Aorta (tissue), 5 donors: ENCODE results near the gene OSBPL2. TPM values are rescaled to one million over a fixed set of nuclear protein-coding genes. Genes with fewer than 3 reads are reported as not detected.

Experiments
- ATAC-seq: fragments of 200-7000 bp; cut with Tn5 transposase; one replicate; pipeline ENCODE4 v1.9.1; 2022; ENCODE audit warnings: moderate library complexity; ENCODE audit not compliant: low FRiP score
- DNase-seq, 2 donors: peaks; one replicate each; pipeline ENCODE4 v3.0.0-alpha.2; 2020
- H3K27ac ChIP-seq, 2 donors: one replicate each; pipeline ENCODE4 v1.5.1; 2013; ENCODE audit warnings: low read length in 2 of 2, mild to moderate bottlenecking in 2 of 2, moderate library complexity in 2 of 2, control low read depth in 1 of 2, inconsistent platforms in 1 of 2, low read depth in 1 of 2
- H3K27me3 ChIP-seq, 2 donors: one replicate each; pipeline ENCODE4 v1.6.1; 2013; ENCODE audit warnings: control low read depth in 1 of 2, low read length in 1 of 2, mild to moderate bottlenecking in 1 of 2, moderate library complexity in 1 of 2; ENCODE audit not compliant: insufficient read depth in 2 of 2, control insufficient read depth in 1 of 2
- H3K36me3 ChIP-seq, 2 donors: one replicate each; pipeline ENCODE4 v1.6.1; 2013; ENCODE audit warnings: control low read depth in 1 of 2, low read length in 1 of 2, mild to moderate bottlenecking in 1 of 2; ENCODE audit not compliant: insufficient read depth in 2 of 2, control insufficient read depth in 1 of 2
- H3K4me1 ChIP-seq, 2 donors: one replicate each; pipeline ENCODE4 v1.6.1; 2013; ENCODE audit warnings: low read length in 2 of 2, control low read depth in 1 of 2, mild to moderate bottlenecking in 1 of 2, moderate library complexity in 1 of 2; ENCODE audit not compliant: insufficient read depth in 2 of 2, control insufficient read depth in 1 of 2
- H3K4me3 ChIP-seq, 2 donors: one replicate each; pipeline ENCODE4 v1.5.1; 2013; ENCODE audit warnings: low read length in 2 of 2, control low read depth in 1 of 2, mild to moderate bottlenecking in 1 of 2
- H3K9me3 ChIP-seq: one replicate; pipeline ENCODE4 v1.6.1; 2013; ENCODE audit warnings: mild to moderate bottlenecking, low read length; ENCODE audit not compliant: control insufficient read depth
- WGBS, 2 donors: extraction: QIAGEN DNeasy Blood & Tissue Kit; methylation state at CpG; one replicate each; pipeline ENCODE4 v1.1.7; 2013; 5-methylcytosine and 5-hydroxymethylcytosine counted together
- intact Hi-C, 2 donors: fragments of 100-400 bp; cut with DNase I; formaldehyde crosslinking; loops; one replicate each; pipeline versions ENCODE4 v1.14.2 to v1.15.0; 2022
- polyA plus RNA-seq, 2 donors: library from polyadenylated mRNA; stranded (reverse); fragments of 200-250 nt; gene quantifications; one replicate each; pipeline ENCODE4 v1.2.3, GENCODE V29; 2013
- total RNA-seq, 2 donors: library from RNA; stranded (reverse); fragmentation: NEBNext Ultra II Directional; extraction: Animal tissue kit (Norgen Biotek cat#: 25700); gene quantifications; one replicate each; pipeline ENCODE4 v1.2.1, GENCODE V29; 2021
- donor health status: healthy with polysubstance abuse.
- donor health status: Bipolar disorder and iron deficiency.
- donor health status: DM: no; HTN: no; CAD: no.
- donor health status: DM: no; HTN: no; CAD: no.
- donor health status: DM: yes; HTN: yes; CAD: no.

The OSBPL2 gene
- total and polyA plus RNA-seq, 4 donors = 16.2 to 71.3 (median 42.9) TPM

GRCh38 chr20:62318400-62319345 is 80.4 kb downstream of the OSBPL2 start:
- Histone ChIP-seq H3K27me3 (no peaks in the 10 kb centered on the region), H3K9me3 (no peaks in the 10 kb centered on the region), H3K4me3 (no peak overlapping the region), H3K27ac (no peak overlapping the region), H3K36me3 (peaks cover 0 to 14% of the 10 kb centered on the region in 2 donors), H3K4me1 (no peaks in the 10 kb centered on the region)
- intact Hi-C loops = no loop called here
- 91 to 93% methylated on average over 35 to 36 of the region's 36 CpGs for WGBS, 2 donors
- DNase-seq = no peak
- no peak for ATAC-seq

GRCh38 chr20:62319346-62319909 is 81.1 kb downstream of the OSBPL2 start:
- ATAC-seq = no peak
- WGBS, 2 donors = 82 to 85% methylated on average over 29 of the region's 29 CpGs
- H3K4me1 ChIP-seq = no peaks in the 10 kb centered on the region
- H3K27me3 ChIP-seq = no peaks in the 10 kb centered on the region
- no peaks in the 10 kb centered on the region for H3K9me3 ChIP-seq
- H3K27ac ChIP-seq = no peak overlapping the region
- intact Hi-C loops = no loop called here
- H3K36me3 ChIP-seq = peaks cover 0 to 13% of the 10 kb centered on the region in 2 donors
- no peak for DNase-seq
- no peak overlapping the region for H3K4me3 ChIP-seq

- ATAC-seq = no peak
- 87 to 89% methylated on average over 21 to 22 of the region's 22 CpGs for WGBS, 2 donors
- no peak overlapping the region for H3K27ac ChIP-seq
- peaks cover 0 to 15% of the 10 kb centered on the region in 2 donors for H3K36me3 ChIP-seq
- H3K27me3 ChIP-seq = no peaks in the 10 kb centered on the region
- intact Hi-C loops = no loop called here
- H3K9me3 ChIP-seq = no peaks in the 10 kb centered on the region
- H3K4me1 ChIP-seq = no peaks in the 10 kb centered on the region
- no peak for DNase-seq
- H3K4me3 ChIP-seq = no peak overlapping the region
Observed at GRCh38 chr20:62320581-62321354, 82.4 kb downstream of the OSBPL2 start.

GRCh38 chr20:62321521-62321948 is 83.2 kb downstream of the OSBPL2 start:
- H3K27ac ChIP-seq = no peak overlapping the region

GRCh38 chr20:62321975-62322374 is 83.7 kb downstream of the OSBPL2 start:
- Histone ChIP-seq H3K27ac (no peak overlapping the region), H3K9me3 (no peaks in the 10 kb centered on the region), H3K27me3 (no peaks in the 10 kb centered on the region), H3K4me3 (no peak overlapping the region), H3K36me3 (peaks cover 0 to 14% of the 10 kb centered on the region in 2 donors), H3K4me1 (no peaks in the 10 kb centered on the region)
- no peak for ATAC-seq
- intact Hi-C loops = no loop called here
- no peak for DNase-seq
- 95 to 97% methylated on average over 16 of the region's 16 CpGs for WGBS, 2 donors

More at GRCh38 chr20:62321521-62321948, 83.2 kb downstream of the OSBPL2 start:
- Histone ChIP-seq H3K36me3 (peaks cover 0 to 15% of the 10 kb centered on the region in 2 donors), H3K4me1 (no peaks in the 10 kb centered on the region), H3K27me3 (no peaks in the 10 kb centered on the region), H3K9me3 (no peaks in the 10 kb centered on the region), H3K4me3 (no peak overlapping the region)
- ATAC-seq = no peak
- WGBS, 2 donors = 81 to 90% methylated on average over 5 to 7 of the region's 7 CpGs
- no peak for DNase-seq
- intact Hi-C loops = no loop called here

- no peak for DNase-seq
- Histone ChIP-seq H3K36me3 (peaks cover 0 to 14% of the 10 kb centered on the region in 2 donors), H3K4me1 (no peaks in the 10 kb centered on the region), H3K27ac (no peak overlapping the region), H3K27me3 (no peaks in the 10 kb centered on the region), H3K4me3 (no peak overlapping the region), H3K9me3 (no peaks in the 10 kb centered on the region)
- WGBS, 2 donors = 88 to 89% methylated on average over 16 of the region's 16 CpGs
- ATAC-seq = no peak
- intact Hi-C loops = no loop called here
Observed at GRCh38 chr20:62322492-62323041, 84.2 kb downstream of the OSBPL2 start.

- Histone ChIP-seq H3K9me3 (no peaks in the 10 kb centered on the region), H3K36me3 (peaks cover 0 to 19% of the 10 kb centered on the region in 2 donors), H3K4me3 (no peak overlapping the region), H3K4me1 (no peaks in the 10 kb centered on the region), H3K27me3 (no peaks in the 10 kb centered on the region), H3K27ac (no peak overlapping the region)
- DNase-seq = no peak
- intact Hi-C loops = no loop called here
- ATAC-seq = no peak
- WGBS, 2 donors = 89% methylated on average over 52 of the region's 52 CpGs
Observed at GRCh38 chr20:62323146-62323979, 85.0 kb downstream of the OSBPL2 start.
